RKO (cell line): ENCODE results near the gene ASTN1.
"Not testable (repeated sequence)": the region's sequence is repeated elsewhere in the genome, so short reads cannot be mapped to it uniquely, and the experiment has no call there.

ENCODE experiments used
- DNase-seq: peaks from one replicate; pipeline ENCODE4 v3.0.0-alpha.2; 2016; ENCODE audit warnings: low spot score

ASTN1 gene

GRCh38 chr1:177106614-177107365 lies 57.7 kb downstream of the ASTN1 start:
- no peak for DNase-seq

GRCh38 chr1:177106196-177106595 lies 58.3 kb downstream of the ASTN1 start:
- DNase-seq = no peak

GRCh38 chr1:177103005-177103852 lies 61.3 kb downstream of the ASTN1 start:
- no peak for DNase-seq

GRCh38 chr1:177092001-177092400 lies 72.5 kb downstream of the ASTN1 start:
- DNase-seq = no peak

- no peak for DNase-seq
Measured at GRCh38 chr1:177091040-177091439, 73.5 kb downstream of the ASTN1 start.

- DNase-seq = no peak
Measured at GRCh38 chr1:177088966-177089365, 75.5 kb downstream of the ASTN1 start.

GRCh38 chr1:177082855-177083693 lies 81.4 kb downstream of the ASTN1 start:
- no peak for DNase-seq

- no peak for DNase-seq
Measured at GRCh38 chr1:177080564-177080963, 83.9 kb downstream of the ASTN1 start.

- no peak for DNase-seq
Measured at GRCh38 chr1:177077734-177078499, 86.6 kb downstream of the ASTN1 start.

- DNase-seq = no peak
Measured at GRCh38 chr1:177077006-177077405, 87.5 kb downstream of the ASTN1 start.

- not testable (repeated sequence) for DNase-seq
Measured at GRCh38 chr1:177074811-177075210, 89.7 kb downstream of the ASTN1 start.

GRCh38 chr1:177069490-177069889 lies 95.0 kb downstream of the ASTN1 start:
- DNase-seq = no peak

- DNase-seq = no peak
Measured at GRCh38 chr1:177067752-177068410, 96.6 kb downstream of the ASTN1 start.

GRCh38 chr1:177065430-177065829 lies 99.1 kb downstream of the ASTN1 start:
- no peak for DNase-seq

- no peak for DNase-seq
Measured at GRCh38 chr1:177063648-177064047, 100.9 kb downstream of the ASTN1 start.

GRCh38 chr1:177054542-177054941 lies 110.0 kb downstream of the ASTN1 start:
- no peak for DNase-seq

- DNase-seq = no peak
Measured at GRCh38 chr1:177053648-177054047, 110.9 kb downstream of the ASTN1 start.

GRCh38 chr1:177048314-177049069 lies 116.0 kb downstream of the ASTN1 start:
- DNase-seq = no peak

GRCh38 chr1:177045151-177045550 lies 119.4 kb downstream of the ASTN1 start:
- DNase-seq = no peak

- DNase-seq = no peak
Measured at GRCh38 chr1:177044390-177044789, 120.1 kb downstream of the ASTN1 start.
